GM18870 (cell line): ENCODE data around the gene NDNF.

Source experiments
- ATAC-seq: cut with Tn5 transposase; IDR thresholded peaks from one replicate; pipeline ENCODE4 v1.9.1; 2021; ENCODE audit warnings: moderate library complexity; ENCODE audit not compliant: unreplicated experiment

Gene NDNF

GRCh38 chr4:121018543-121018942 lies 53.8 kb downstream of the NDNF start:
- no peak for ATAC-seq

GRCh38 chr4:121016611-121017010 lies 55.7 kb downstream of the NDNF start:
- no peak for ATAC-seq

- no peak for ATAC-seq
Observed at GRCh38 chr4:121015421-121015820, 56.9 kb downstream of the NDNF start.

- ATAC-seq: no peak
Observed at GRCh38 chr4:121014544-121014943, 57.8 kb downstream of the NDNF start.

- no peak for ATAC-seq
Observed at GRCh38 chr4:121011780-121012340, 60.5 kb downstream of the NDNF start.

GRCh38 chr4:121011138-121011537 lies 61.2 kb downstream of the NDNF start:
- ATAC-seq: no peak

GRCh38 chr4:121009578-121010478 lies 62.5 kb downstream of the NDNF start:
- no peak for ATAC-seq

- ATAC-seq: no peak
Observed at GRCh38 chr4:121007660-121008059, 64.7 kb downstream of the NDNF start.

- ATAC-seq: no peak
Observed at GRCh38 chr4:121003863-121004262, 68.5 kb downstream of the NDNF start.

GRCh38 chr4:120995266-120996010 lies 76.9 kb downstream of the NDNF start:
- ATAC-seq: no peak

- ATAC-seq: no peak
Observed at GRCh38 chr4:120994521-120994920, 77.8 kb downstream of the NDNF start.

GRCh38 chr4:120991885-120992284 lies 80.5 kb downstream of the NDNF start:
- ATAC-seq: no peak

- ATAC-seq: no peak
Observed at GRCh38 chr4:120990246-120990645, 82.1 kb downstream of the NDNF start.
